Measurements from ENCODE around the gene ANKRD29. TPM values are rescaled to one million over a fixed set of nuclear protein-coding genes. Genes with fewer than 3 reads are reported as not detected.

ANKRD29 gene
- total and polyA plus RNA-seq, 12 donors = 5.3 to 24.9 (median 9.7) TPM

DNA sequence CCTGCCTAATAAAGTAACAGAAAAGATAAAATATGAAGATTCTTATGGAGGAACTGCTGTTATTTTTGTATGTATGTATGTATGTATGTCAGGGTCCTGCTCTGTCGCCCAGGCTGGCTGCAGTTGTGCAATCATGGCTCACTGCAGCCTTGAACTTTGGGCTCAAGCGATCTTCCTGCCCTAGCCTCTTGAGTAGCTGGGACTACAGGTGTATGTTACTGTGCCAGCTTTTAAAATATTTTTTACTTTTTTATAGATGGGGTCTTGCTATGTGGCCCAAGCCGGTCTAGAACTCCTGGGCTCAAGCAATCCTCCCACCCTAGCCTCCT is 26.7 kb downstream of the ANKRD29 start:
- intact Hi-C loops (cut with DNase I) = no loop called here
- no peak for TF ChIP-seq POLR2A (IDR thresholded peaks at IDR 0.05)
- TF ChIP-seq, protein P1, sequence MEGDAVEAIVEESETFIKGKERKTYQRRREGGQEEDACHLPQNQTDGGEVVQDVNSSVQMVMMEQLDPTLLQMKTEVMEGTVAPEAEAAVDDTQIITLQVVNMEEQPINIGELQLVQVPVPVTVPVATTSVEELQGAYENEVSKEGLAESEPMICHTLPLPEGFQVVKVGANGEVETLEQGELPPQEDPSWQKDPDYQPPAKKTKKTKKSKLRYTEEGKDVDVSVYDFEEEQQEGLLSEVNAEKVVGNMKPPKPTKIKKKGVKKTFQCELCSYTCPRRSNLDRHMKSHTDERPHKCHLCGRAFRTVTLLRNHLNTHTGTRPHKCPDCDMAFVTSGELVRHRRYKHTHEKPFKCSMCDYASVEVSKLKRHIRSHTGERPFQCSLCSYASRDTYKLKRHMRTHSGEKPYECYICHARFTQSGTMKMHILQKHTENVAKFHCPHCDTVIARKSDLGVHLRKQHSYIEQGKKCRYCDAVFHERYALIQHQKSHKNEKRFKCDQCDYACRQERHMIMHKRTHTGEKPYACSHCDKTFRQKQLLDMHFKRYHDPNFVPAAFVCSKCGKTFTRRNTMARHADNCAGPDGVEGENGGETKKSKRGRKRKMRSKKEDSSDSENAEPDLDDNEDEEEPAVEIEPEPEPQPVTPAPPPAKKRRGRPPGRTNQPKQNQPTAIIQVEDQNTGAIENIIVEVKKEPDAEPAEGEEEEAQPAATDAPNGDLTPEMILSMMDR (IDR thresholded peaks at IDR 0.05) = no peak
- DNase-seq = no peak
- WGBS, 4 donors = 54 to 77% (median 57%) methylated on average over 3 of the region's 3 CpGs
- Histone ChIP-seq H3K27me3 (no peaks in the 10 kb centered on the region), H3K36me3 (replicated peaks in 1 of 2) (no peaks in the 10 kb centered on the region), H3K9me3 (replicated peaks in 1 of 3) (no peaks in the 10 kb centered on the region), H3K27ac (no peak overlapping the region), H3K4me3 (no peak overlapping the region), H3K4me1 (replicated peaks in 1 of 2) (peaks cover 0 to 4% of the 10 kb centered on the region in 2 donors)

DNA sequence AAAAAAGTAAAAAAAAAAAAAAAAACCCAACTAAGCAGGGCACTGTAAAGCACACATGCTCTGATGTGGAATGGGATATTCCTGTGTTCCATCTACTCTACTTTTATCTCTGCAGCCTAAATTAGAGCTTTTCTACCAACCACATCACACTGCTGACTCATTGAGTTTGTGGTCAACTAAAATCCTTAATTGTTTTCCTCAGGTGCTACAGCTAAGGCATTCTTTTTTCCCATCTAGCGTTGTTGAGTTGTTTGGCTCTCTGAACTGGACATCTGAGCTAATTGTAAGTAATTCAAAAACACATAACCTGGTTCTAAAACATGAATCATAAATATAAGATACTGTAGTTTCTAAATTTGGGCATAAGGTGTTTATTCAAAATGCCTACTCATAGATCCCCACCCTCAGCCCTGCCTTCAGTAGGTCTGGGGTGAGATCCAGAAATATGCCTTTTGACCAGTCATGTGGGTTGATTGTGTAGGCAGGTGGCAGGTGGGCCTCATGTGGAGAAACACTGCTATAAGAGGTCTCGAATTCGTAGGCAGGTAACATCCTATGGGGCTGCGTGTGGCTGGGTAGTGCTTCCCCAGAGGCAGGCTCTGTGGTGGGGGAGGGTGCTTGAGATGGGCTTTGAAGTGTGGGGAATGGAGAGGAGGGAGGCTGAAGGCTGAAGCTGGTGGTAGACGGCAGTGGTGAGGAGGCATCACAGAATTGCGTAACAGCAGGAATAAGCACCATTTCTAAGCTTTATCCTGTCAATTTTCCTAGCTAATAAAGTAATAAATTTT is 27.2 kb downstream of the ANKRD29 start:
- no peak overlapping the region for H3K27ac ChIP-seq
- H3K27me3 ChIP-seq = no peaks in the 10 kb centered on the region
- intact Hi-C loops (cut with DNase I) = no loop called here
- no peak for DNase-seq
- H3K4me3 ChIP-seq = no peak overlapping the region
- H3K36me3 ChIP-seq (replicated peaks in 1 of 2) = no peaks in the 10 kb centered on the region
- 72 to 78% (median 76%) methylated on average over 6 of the region's 6 CpGs for WGBS, 4 donors
- peaks cover 0 to 4% of the 10 kb centered on the region in 2 donors for H3K4me1 ChIP-seq (replicated peaks in 1 of 2)
- no peak for TF ChIP-seq POLR2A (IDR thresholded peaks at IDR 0.05)
- TF ChIP-seq, protein P1 (IDR thresholded peaks at IDR 0.05) = no peak
- no peaks in the 10 kb centered on the region for H3K9me3 ChIP-seq (replicated peaks in 1 of 3)

DNA sequence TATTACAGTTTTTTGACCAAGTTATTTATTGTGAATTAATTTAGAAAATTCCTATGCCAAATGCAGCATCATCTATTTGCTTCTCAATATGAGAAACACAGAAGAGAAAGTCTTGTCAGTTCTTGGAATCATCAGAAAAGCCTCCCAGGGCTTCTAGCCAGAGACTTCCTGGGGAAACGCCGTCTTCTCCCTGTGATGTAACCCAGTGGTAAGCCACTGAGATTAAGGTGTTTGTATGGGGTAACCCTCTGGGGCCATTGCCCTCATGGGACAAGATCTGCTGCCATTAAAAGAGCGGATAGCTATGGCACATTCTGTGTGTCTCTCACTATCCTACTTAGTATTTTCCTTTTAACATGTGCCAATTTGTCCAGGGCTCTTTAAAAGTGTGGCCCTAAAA is 28.0 kb downstream of the ANKRD29 start:
- no peak overlapping the region for H3K4me3 ChIP-seq
- no peak overlapping the region for H3K27ac ChIP-seq
- no peaks in the 10 kb centered on the region for H3K36me3 ChIP-seq (replicated peaks in 1 of 2)
- H3K27me3 ChIP-seq = no peaks in the 10 kb centered on the region
- 56 to 83% (median 70%) methylated on average over 3 of the region's 3 CpGs for WGBS, 4 donors
- peaks cover 0 to 4% of the 10 kb centered on the region in 2 donors for H3K4me1 ChIP-seq (replicated peaks in 1 of 2)
- TF ChIP-seq, protein P1 (IDR thresholded peaks at IDR 0.05) = no peak
- TF ChIP-seq POLR2A (IDR thresholded peaks at IDR 0.05) = no peak
- intact Hi-C loops (cut with DNase I) = no loop called here
- DNase-seq = no peak
- no peaks in the 10 kb centered on the region for H3K9me3 ChIP-seq (replicated peaks in 1 of 3)

DNA sequence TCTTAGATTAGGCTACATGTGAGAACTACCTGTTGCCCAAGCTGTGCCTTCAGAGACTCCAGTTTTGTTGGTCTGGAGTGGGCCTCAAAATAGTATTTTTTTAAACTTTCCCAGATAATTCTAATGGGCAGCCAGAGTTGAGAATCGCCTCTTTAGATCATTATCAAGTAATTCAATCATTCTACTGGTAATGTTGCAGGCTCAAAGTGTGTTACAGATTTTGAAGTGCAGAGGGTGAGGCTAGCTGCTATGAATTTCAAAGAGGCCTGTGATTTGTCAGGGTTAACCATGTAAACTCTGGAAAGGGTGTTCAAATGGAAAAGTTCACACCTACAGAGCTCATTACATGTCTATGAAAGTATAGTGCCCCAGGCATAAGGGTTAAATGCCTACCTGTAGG is 30.1 kb downstream of the ANKRD29 start:
- TF ChIP-seq, protein P1 (IDR thresholded peaks at IDR 0.05) = no peak
- no peak for TF ChIP-seq POLR2A (IDR thresholded peaks at IDR 0.05)
- Histone ChIP-seq H3K4me3 (no peak overlapping the region), H3K9me3 (replicated peaks in 1 of 3) (no peaks in the 10 kb centered on the region), H3K27me3 (no peaks in the 10 kb centered on the region), H3K36me3 (replicated peaks in 1 of 2) (no peaks in the 10 kb centered on the region), H3K4me1 (replicated peaks in 1 of 2) (peaks cover 0 to 4% of the 10 kb centered on the region in 2 donors), H3K27ac (no peak overlapping the region)
- intact Hi-C loops (cut with DNase I) = no loop called here
- 67 to 93% (median 86%) methylated on average over 1 of the region's 1 CpG for WGBS, 4 donors
- no peak for DNase-seq

Data from adrenal gland (tissue), 12 donors.